ENCODE results near the gene COL28A1.
"Not testable (repeated sequence)": the region's sequence is repeated elsewhere in the genome, so short reads cannot be mapped to it uniquely, and the experiment has no call there.

COL28A1 gene

GRCh38 chr7:7476381-7476780 lies 59.3 kb downstream of the COL28A1 start:
- Histone ChIP-seq H3K27ac (no peak overlapping the region), H3K36me3 (ENCODE audit: control insufficient read depth, insufficient read depth, low read length) (no peaks in the 10 kb centered on the region), H3K9me3 (ENCODE audit: control insufficient read depth, low read length) (no peaks in the 10 kb centered on the region), H3K4me3 (ENCODE audit: low read depth, low read length) (no peak overlapping the region), H3K4me1 (no peaks in the 10 kb centered on the region), H2AFZ (no peak overlapping the region), H3K79me2 (no peaks in the 10 kb centered on the region), H3K9ac (no peak overlapping the region), H3K27me3 (ENCODE audit: control insufficient read depth, insufficient read depth, low read length) (no peaks in the 10 kb centered on the region), H3K4me2 (ENCODE audit: low read length) (no peak overlapping the region)
- TF ChIP-seq CTCF (IDR thresholded peaks at IDR 0.05): no peak

- H3K36me3 ChIP-seq (ENCODE audit: control insufficient read depth, insufficient read depth, low read length): no peaks in the 10 kb centered on the region
- H3K27ac ChIP-seq: no peak overlapping the region
- H3K4me3 ChIP-seq (ENCODE audit: low read depth, low read length): no peak overlapping the region
- H3K79me2 ChIP-seq: no peaks in the 10 kb centered on the region
- no peak overlapping the region for H3K4me2 ChIP-seq (ENCODE audit: low read length)
- H3K9me3 ChIP-seq (ENCODE audit: control insufficient read depth, low read length): no peaks in the 10 kb centered on the region
- no peaks in the 10 kb centered on the region for H3K4me1 ChIP-seq
- H3K27me3 ChIP-seq (ENCODE audit: control insufficient read depth, insufficient read depth, low read length): no peaks in the 10 kb centered on the region
- no peak overlapping the region for H2AFZ ChIP-seq
- TF ChIP-seq CTCF (IDR thresholded peaks at IDR 0.05): no peak
- no peak overlapping the region for H3K9ac ChIP-seq
Observed at GRCh38 chr7:7475601-7476000, 60.1 kb downstream of the COL28A1 start.

GRCh38 chr7:7474436-7474835 lies 61.2 kb downstream of the COL28A1 start:
- no peaks in the 10 kb centered on the region for H3K36me3 ChIP-seq (ENCODE audit: control insufficient read depth, insufficient read depth, low read length)
- H3K27me3 ChIP-seq (ENCODE audit: control insufficient read depth, insufficient read depth, low read length): no peaks in the 10 kb centered on the region
- no peak overlapping the region for H2AFZ ChIP-seq
- no peaks in the 10 kb centered on the region for H3K79me2 ChIP-seq
- no peak overlapping the region for H3K4me2 ChIP-seq (ENCODE audit: low read length)
- no peak overlapping the region for H3K27ac ChIP-seq
- no peak overlapping the region for H3K9ac ChIP-seq
- H3K4me1 ChIP-seq: no peaks in the 10 kb centered on the region
- H3K4me3 ChIP-seq (ENCODE audit: low read depth, low read length): no peak overlapping the region
- no peaks in the 10 kb centered on the region for H3K9me3 ChIP-seq (ENCODE audit: control insufficient read depth, low read length)
- TF ChIP-seq CTCF (IDR thresholded peaks at IDR 0.05): no peak

GRCh38 chr7:7464991-7465765 lies 70.5 kb downstream of the COL28A1 start:
- H3K9ac ChIP-seq; H3K9me3 ChIP-seq (ENCODE audit: control insufficient read depth, low read length); H2AFZ ChIP-seq; H3K27ac ChIP-seq; H3K4me2 ChIP-seq (ENCODE audit: low read length); H3K79me2 ChIP-seq; H3K36me3 ChIP-seq (ENCODE audit: control insufficient read depth, insufficient read depth, low read length); H3K4me1 ChIP-seq; H3K27me3 ChIP-seq (ENCODE audit: control insufficient read depth, insufficient read depth, low read length); H3K4me3 ChIP-seq (ENCODE audit: low read depth, low read length): not testable (repeated sequence)

GRCh38 chr7:7454000-7454399 lies 81.7 kb downstream of the COL28A1 start:
- no peak for TF ChIP-seq CTCF (IDR thresholded peaks at IDR 0.05)
- no peak overlapping the region for H3K4me3 ChIP-seq (ENCODE audit: low read depth, low read length)
- H2AFZ ChIP-seq: no peak overlapping the region
- no peaks in the 10 kb centered on the region for H3K36me3 ChIP-seq (ENCODE audit: control insufficient read depth, insufficient read depth, low read length)
- no peaks in the 10 kb centered on the region for H3K27me3 ChIP-seq (ENCODE audit: control insufficient read depth, insufficient read depth, low read length)
- no peaks in the 10 kb centered on the region for H3K9me3 ChIP-seq (ENCODE audit: control insufficient read depth, low read length)
- H3K4me2 ChIP-seq (ENCODE audit: low read length): no peak overlapping the region
- H3K79me2 ChIP-seq: no peaks in the 10 kb centered on the region
- no peak overlapping the region for H3K9ac ChIP-seq
- H3K4me1 ChIP-seq: no peaks in the 10 kb centered on the region
- H3K27ac ChIP-seq: no peak overlapping the region
